GM23338 (cell line): Measurements from ENCODE around the gene DCDC1. TPM values are rescaled to one million over a fixed set of nuclear protein-coding genes. Genes with fewer than 3 reads are reported as not detected.

ENCODE experiments used
- ATAC-seq: fragments of 200-7000 bp; cut with Tn5 transposase; 3 replicates; pipeline ENCODE4 v1.9.1; 2020
- DNase-seq: peaks from one replicate; pipeline ENCODE4 v3.0.0-alpha.2; 2015; ENCODE audit warnings: low spot score
- H2AFZ ChIP-seq: fragments of 200-600 bp; sonication (generic); 2 replicates; pipeline ENCODE4 v1.8.0; 2016; ENCODE audit warnings: antibody characterized with exemption, mild to moderate bottlenecking, moderate library complexity
- H3F3A ChIP-seq: fragments of 200-600 bp; sonication (generic); replicated peaks from 2 replicates; pipeline ENCODE4 v1.8.0; 2017; ENCODE audit warnings: antibody characterized with exemption, mixed run types, low read depth
- H3K27ac ChIP-seq: fragments of 200-600 bp; sonication (generic); 2 replicates; pipeline ENCODE4 v1.6.1; 2016; ENCODE audit warnings: low read depth
- H3K27me3 ChIP-seq: fragments of 200-600 bp; sonication (generic); 2 replicates; pipeline ENCODE4 v1.8.0; 2016; ENCODE audit warnings: mild to moderate bottlenecking, mixed run types, moderate library complexity; ENCODE audit not compliant: insufficient read depth
- H3K36me3 ChIP-seq: fragments of 200-600 bp; sonication (generic); 2 replicates; pipeline ENCODE4 v1.8.0; 2016; ENCODE audit warnings: mild to moderate bottlenecking; ENCODE audit not compliant: insufficient read depth
- H3K4me1 ChIP-seq: fragments of 200-600 bp; sonication (generic); 2 replicates; pipeline ENCODE4 v1.8.0; 2016; ENCODE audit warnings: mild to moderate bottlenecking, moderate library complexity; ENCODE audit not compliant: insufficient read depth
- H3K4me2 ChIP-seq: fragments of 200-600 bp; sonication (generic); 2 replicates; pipeline ENCODE4 v1.7.1; 2017; ENCODE audit warnings: mixed run types
- H3K4me3 ChIP-seq: fragments of 200-600 bp; sonication (generic); 2 replicates; pipeline ENCODE4 v1.6.1; 2016; ENCODE audit warnings: mixed run types
- H3K79me2 ChIP-seq: fragments of 200-600 bp; sonication (generic); replicated peaks from 2 replicates; pipeline ENCODE4 v1.8.0; 2017; ENCODE audit warnings: mild to moderate bottlenecking; ENCODE audit not compliant: insufficient read depth
- H3K9me2 ChIP-seq: fragments of 200-600 bp; sonication (generic); 2 replicates; pipeline ENCODE4 v1.8.0; 2017; ENCODE audit not compliant: insufficient read depth
- H4K20me1 ChIP-seq: fragments of 200-600 bp; sonication (generic); replicated peaks from 2 replicates; pipeline ENCODE4 v1.8.0; 2017; ENCODE audit warnings: mild to moderate bottlenecking; ENCODE audit not compliant: insufficient read depth
- H3K27ac Mint-ChIP-seq: 2 replicates; pipeline ENCODE4 v1.8.0; 2020; ENCODE audit warnings: inconsistent platforms, mild to moderate bottlenecking, moderate library complexity, mixed read lengths
- H3K27me3 Mint-ChIP-seq: 3 replicates; pipeline ENCODE4 v1.8.0; 2022; ENCODE audit warnings: low read depth, mild to moderate bottlenecking, moderate library complexity, mixed read lengths, inconsistent platforms; ENCODE audit not compliant: insufficient read depth, poor library complexity
- H3K36me3 Mint-ChIP-seq: 3 replicates; pipeline ENCODE4 v1.8.0; 2021; ENCODE audit warnings: low read depth, mild to moderate bottlenecking, inconsistent platforms, moderate library complexity, mixed read lengths
- H3K4me1 Mint-ChIP-seq: 3 replicates; pipeline ENCODE4 v1.8.0; 2020; ENCODE audit warnings: mild to moderate bottlenecking, inconsistent platforms, mixed read lengths
- H3K4me3 Mint-ChIP-seq: 3 replicates; pipeline ENCODE4 v1.8.0; 2021; ENCODE audit warnings: moderate library complexity, mild to moderate bottlenecking, inconsistent platforms, mixed read lengths
- H3K9me3 Mint-ChIP-seq: 3 replicates; pipeline ENCODE4 v1.8.0; 2020; ENCODE audit warnings: moderate library complexity, mild to moderate bottlenecking, inconsistent platforms, mixed read lengths
- CREB1 ChIP-seq: fragments of 250-450 bp; sonication (Bioruptor Pico); IDR thresholded peaks from 2 replicates; pipeline ENCODE4 v1.5.0; 2020; ENCODE audit warnings: low read depth, mild to moderate bottlenecking, moderate library complexity
- ETS1 ChIP-seq: IDR thresholded peaks from 2 replicates; pipeline ENCODE4 v1.6.1; 2016; ENCODE audit warnings: antibody characterized with exemption
- EZH2 ChIP-seq: fragments of 200-600 bp; sonication (generic); IDR thresholded peaks from one replicate; pipeline ENCODE4 v1.8.0; 2017; ENCODE audit warnings: antibody characterized with exemption, mild to moderate bottlenecking, low read depth; ENCODE audit not compliant: unreplicated experiment
- EZH2phosphoT487 ChIP-seq: fragments of 200-600 bp; sonication (generic); IDR thresholded peaks from one replicate; pipeline ENCODE4 v1.8.1; 2018; ENCODE audit warnings: antibody characterized with exemption; ENCODE audit not compliant: unreplicated experiment
- JUNB ChIP-seq: IDR thresholded peaks from one replicate; pipeline ENCODE4 v1.6.1; 2016; ENCODE audit warnings: antibody characterized with exemption; ENCODE audit not compliant: unreplicated experiment
- NANOG ChIP-seq: IDR thresholded peaks from 2 replicates; pipeline ENCODE4 v1.6.1; 2016; ENCODE audit warnings: antibody characterized with exemption, borderline replicate concordance
- POLR2AphosphoS5 ChIP-seq: IDR thresholded peaks from 2 replicates; pipeline ENCODE4 v1.6.1; 2016; ENCODE audit warnings: antibody characterized with exemption, low read depth
- REST ChIP-seq: IDR thresholded peaks from one replicate; pipeline ENCODE4 v1.6.1; 2018; ENCODE audit warnings: antibody characterized with exemption; ENCODE audit not compliant: unreplicated experiment
- STAT1 ChIP-seq: IDR thresholded peaks from one replicate; pipeline ENCODE4 v1.6.1; 2016; ENCODE audit warnings: antibody characterized with exemption; ENCODE audit not compliant: unreplicated experiment
- ZNF114 ChIP-seq: fragments of 250-450 bp; sonication (Bioruptor Pico); IDR thresholded peaks from 2 replicates; pipeline ENCODE4 v1.5.0; 2020; ENCODE audit warnings: mild to moderate bottlenecking, moderate library complexity
- ZNF331 ChIP-seq: fragments of 250-450 bp; sonication (Bioruptor Pico); IDR thresholded peaks from 2 replicates; pipeline ENCODE4 v1.5.0; 2020; ENCODE audit warnings: low read depth, mild to moderate bottlenecking, moderate library complexity
- ZNF462 ChIP-seq: fragments of 250-450 bp; sonication (Bioruptor Pico); IDR thresholded peaks from 2 replicates; pipeline ENCODE4 v1.5.0; 2020; ENCODE audit warnings: mild to moderate bottlenecking, moderate library complexity
- polyA plus RNA-seq: library from polyadenylated mRNA; unstranded; fragments of >200 nt; fragmentation: Nextera tagmentation; extraction: Ambion mirVana; gene quantifications from 2 replicates; pipeline ENCODE4 v1.2.1, GENCODE V29; 2016
- total RNA-seq: library from RNA; depleted of rRNA; stranded (reverse); fragments of >200 nt; shearing (Covaris generic); gene quantifications from 2 replicates; pipeline ENCODE4 v1.2.3, GENCODE V29; 2014
- TF ChIP-seq, protein P1 (sequence below), 2 experiments: fragments of 200-600 bp in 1 of 2; sonication (generic) in 1 of 2; conservative IDR thresholded peaks; 2 replicates each; pipeline versions ENCODE4 v1.5.1 to v1.6.1; 2016 to 2017; ENCODE audit warnings: antibody characterized with exemption in 2 of 2, low read depth in 2 of 2, mild to moderate bottlenecking in 2 of 2, moderate library complexity in 1 of 2

DCDC1 gene
- total and polyA plus RNA-seq, 2 experiments from 2014 or later: 0.56 to 0.58 TPM

DNA sequence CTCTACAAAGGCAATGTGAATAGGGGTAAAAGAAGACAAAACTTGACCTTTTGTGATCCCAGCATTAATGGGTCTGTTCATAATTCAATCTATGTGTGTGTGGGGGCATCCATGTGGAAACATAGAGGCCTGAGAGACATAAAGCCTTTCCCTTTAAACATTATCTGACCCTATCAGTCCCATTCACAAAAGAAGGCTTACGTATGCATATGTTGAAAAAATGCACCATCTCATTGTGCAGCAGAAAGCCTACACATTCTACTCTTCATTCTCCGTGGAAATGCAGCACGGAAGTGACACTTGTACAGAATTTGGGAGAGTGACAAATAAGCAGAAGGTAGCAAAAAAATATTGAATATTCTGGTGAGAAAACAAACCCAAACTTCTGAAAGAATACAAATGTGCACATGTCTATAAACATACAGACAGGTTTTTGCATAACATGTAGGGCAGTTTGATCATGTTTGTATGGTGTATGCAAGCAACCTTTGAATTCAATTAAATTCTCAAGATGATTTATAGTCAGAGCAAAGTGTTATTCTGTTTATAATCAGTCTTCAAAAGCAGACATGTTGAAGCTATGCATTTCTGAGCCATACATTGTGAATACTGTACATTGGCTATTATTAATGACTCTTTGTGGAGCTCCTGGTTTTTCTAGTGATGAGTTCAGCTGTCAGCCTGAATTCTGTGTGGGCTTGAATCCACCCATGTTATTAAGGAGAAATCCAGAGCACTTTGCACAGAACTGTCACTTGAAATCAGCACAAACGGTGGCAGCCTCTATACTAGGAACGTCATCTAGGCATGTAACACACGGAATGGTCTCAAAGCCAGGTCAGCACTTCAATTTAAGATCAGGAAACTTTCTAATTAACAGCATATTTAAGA is 236.8 kb downstream of the DCDC1 start:
- Histone ChIP-seq H3K9me2 (no peaks in the 10 kb centered on the region), H2AFZ (no peak overlapping the region), H3K27me3 (no peaks in the 10 kb centered on the region), H3K36me3 (no peaks in the 10 kb centered on the region), H3K4me2 (no peak overlapping the region), H3K4me1 (0 out of 2 replicates have a peak, but pooled peaks cover 1% of the 10 kb centered on the region), H3K79me2 (no peaks in the 10 kb centered on the region), H3K4me3 (no peak overlapping the region), H3K27ac (no peak overlapping the region), H4K20me1 (no peaks in the 10 kb centered on the region), H3F3A (no peaks in the 10 kb centered on the region)
- Mint-ChIP-seq H3K27me3 (no peaks in the 10 kb centered on the region), H3K27ac (no peak overlapping the region), H3K36me3 (no peaks in the 10 kb centered on the region), H3K4me3 (no peak overlapping the region), H3K9me3 (no peaks in the 10 kb centered on the region), H3K4me1 (no peaks in the 10 kb centered on the region)
- DNase-seq: no peak
- no peak for TF ChIP-seq ZNF331 (CRISPR knock-in tag)
- TF ChIP-seq NANOG: no peak
- no peak for TF ChIP-seq STAT1
- no peak for TF ChIP-seq EZH2phosphoT487
- TF ChIP-seq CREB1: no peak
- no peak for TF ChIP-seq ZNF462
- TF ChIP-seq ZNF114 (CRISPR knock-in tag): no peak
- no peak for TF ChIP-seq REST
- no peak for TF ChIP-seq ETS1
- no peak for TF ChIP-seq JUNB
- TF ChIP-seq, protein P1, sequence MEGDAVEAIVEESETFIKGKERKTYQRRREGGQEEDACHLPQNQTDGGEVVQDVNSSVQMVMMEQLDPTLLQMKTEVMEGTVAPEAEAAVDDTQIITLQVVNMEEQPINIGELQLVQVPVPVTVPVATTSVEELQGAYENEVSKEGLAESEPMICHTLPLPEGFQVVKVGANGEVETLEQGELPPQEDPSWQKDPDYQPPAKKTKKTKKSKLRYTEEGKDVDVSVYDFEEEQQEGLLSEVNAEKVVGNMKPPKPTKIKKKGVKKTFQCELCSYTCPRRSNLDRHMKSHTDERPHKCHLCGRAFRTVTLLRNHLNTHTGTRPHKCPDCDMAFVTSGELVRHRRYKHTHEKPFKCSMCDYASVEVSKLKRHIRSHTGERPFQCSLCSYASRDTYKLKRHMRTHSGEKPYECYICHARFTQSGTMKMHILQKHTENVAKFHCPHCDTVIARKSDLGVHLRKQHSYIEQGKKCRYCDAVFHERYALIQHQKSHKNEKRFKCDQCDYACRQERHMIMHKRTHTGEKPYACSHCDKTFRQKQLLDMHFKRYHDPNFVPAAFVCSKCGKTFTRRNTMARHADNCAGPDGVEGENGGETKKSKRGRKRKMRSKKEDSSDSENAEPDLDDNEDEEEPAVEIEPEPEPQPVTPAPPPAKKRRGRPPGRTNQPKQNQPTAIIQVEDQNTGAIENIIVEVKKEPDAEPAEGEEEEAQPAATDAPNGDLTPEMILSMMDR (conservative IDR thresholded peaks at IDR 0.05; ENCODE audit: low read depth in 2 of 2): no peak
- TF ChIP-seq POLR2AphosphoS5: no peak
- no peak for TF ChIP-seq EZH2
- ATAC-seq: no peak
